H9 (cell line): ENCODE data around the gene NSUN2. TPM values are rescaled to one million over a fixed set of nuclear protein-coding genes. Genes with fewer than 3 reads are reported as not detected.

ENCODE experiments used
- DNase-seq: peaks from one replicate; pipeline ENCODE4 v3.0.0-alpha.2; 2017
- H2AFZ ChIP-seq: one replicate; pipeline ENCODE4 v1.6.1; 2013; ENCODE audit warnings: mild to moderate bottlenecking, low read length, control low read depth, moderate library complexity
- H2AK5ac ChIP-seq: 2 replicates; pipeline ENCODE4 v1.6.1; 2013; ENCODE audit warnings: low read length, control low read depth, mixed read lengths; ENCODE audit not compliant: insufficient read length
- H2BK120ac ChIP-seq: one replicate; pipeline ENCODE4 v1.6.1; 2013; ENCODE audit warnings: low read depth, mild to moderate bottlenecking, low read length, control low read depth, inconsistent platforms; ENCODE audit not compliant: poor library complexity, severe bottlenecking
- H2BK12ac ChIP-seq: 2 replicates; pipeline ENCODE4 v1.6.1; 2013; ENCODE audit warnings: low read length, control low read depth, mixed read lengths, low read depth; ENCODE audit not compliant: insufficient read length
- H2BK15ac ChIP-seq: 2 replicates; pipeline ENCODE4 v1.6.1; 2013; ENCODE audit warnings: low read depth, low read length, control low read depth
- H2BK20ac ChIP-seq: one replicate; pipeline ENCODE4 v1.6.1; 2013; ENCODE audit warnings: low read depth, mild to moderate bottlenecking, low read length, control low read depth, inconsistent platforms; ENCODE audit not compliant: poor library complexity, severe bottlenecking
- H2BK5ac ChIP-seq: 2 replicates; pipeline ENCODE4 v1.6.1; 2013; ENCODE audit warnings: low read length, control low read depth, mixed read lengths; ENCODE audit not compliant: insufficient read length
- H3K14ac ChIP-seq: 2 replicates; pipeline ENCODE4 v1.6.1; 2013; ENCODE audit warnings: low read length, control low read depth; ENCODE audit not compliant: insufficient read depth
- H3K18ac ChIP-seq: 2 replicates; pipeline ENCODE4 v1.6.1; 2013; ENCODE audit warnings: low read depth, mild to moderate bottlenecking, mixed read lengths, low read length, control low read depth; ENCODE audit not compliant: insufficient read length
- H3K23ac ChIP-seq: 2 replicates; pipeline ENCODE4 v1.6.1; 2013; ENCODE audit warnings: low read length, control low read depth, mixed read lengths, low read depth; ENCODE audit not compliant: insufficient read length
- H3K23me2 ChIP-seq: 2 replicates; pipeline ENCODE4 v1.6.1; 2013; ENCODE audit warnings: low read depth, mild to moderate bottlenecking, mixed read lengths, low read length, control low read depth; ENCODE audit not compliant: insufficient read length, poor library complexity, severe bottlenecking
- H3K27ac ChIP-seq: 2 replicates; pipeline ENCODE4 v1.5.1; 2013; ENCODE audit warnings: low read length, control low read depth, mixed read lengths, low read depth; ENCODE audit not compliant: insufficient read length
- H3K27me3 ChIP-seq: 2 replicates; pipeline ENCODE4 v1.6.1; 2013; ENCODE audit warnings: low read length, control low read depth, inconsistent platforms; ENCODE audit not compliant: insufficient read depth
- H3K4ac ChIP-seq: 2 replicates; pipeline ENCODE4 v1.6.1; 2013; ENCODE audit warnings: low read depth, mild to moderate bottlenecking, control low read depth, inconsistent platforms, low read length, moderate library complexity
- H3K4me1 ChIP-seq: 2 replicates; pipeline ENCODE4 v1.6.1; 2013; ENCODE audit warnings: low read length, control low read depth, inconsistent platforms; ENCODE audit not compliant: insufficient read depth
- H3K4me2 ChIP-seq: 2 replicates; pipeline ENCODE4 v1.6.1; 2013; ENCODE audit warnings: low read length, control low read depth, mixed read lengths; ENCODE audit not compliant: insufficient read length, insufficient read depth
- H3K56ac ChIP-seq: 2 replicates; pipeline ENCODE4 v1.6.1; 2013; ENCODE audit warnings: low read depth, mild to moderate bottlenecking, mixed read lengths, low read length, control low read depth; ENCODE audit not compliant: insufficient read length
- H3K79me1 ChIP-seq: 2 replicates; pipeline ENCODE4 v1.6.1; 2013; ENCODE audit warnings: low read depth, mild to moderate bottlenecking, moderate library complexity, low read length, control low read depth, inconsistent platforms; ENCODE audit not compliant: insufficient read depth, poor library complexity, severe bottlenecking
- H3K79me2 ChIP-seq: 2 replicates; pipeline ENCODE4 v1.6.1; 2013; ENCODE audit warnings: low read length, control low read depth, inconsistent platforms; ENCODE audit not compliant: insufficient read depth
- H3K9ac ChIP-seq: 2 replicates; pipeline ENCODE4 v1.6.1; 2013; ENCODE audit warnings: low read length, control low read depth, mixed read lengths; ENCODE audit not compliant: insufficient read length; ENCODE audit errors: extremely low read depth
- H3K9me3 ChIP-seq: one replicate; pipeline ENCODE4 v1.6.1; 2013; ENCODE audit warnings: low read depth, low read length, inconsistent platforms; ENCODE audit not compliant: control insufficient read depth
- H3T11ph ChIP-seq: one replicate; pipeline ENCODE4 v1.6.1; 2013; ENCODE audit warnings: mild to moderate bottlenecking, low read length, control low read depth, inconsistent platforms
- H4K20me1 ChIP-seq: one replicate; pipeline ENCODE4 v1.6.1; 2013; ENCODE audit not compliant: control insufficient read depth, insufficient read length, insufficient read depth
- H4K5ac ChIP-seq: 2 replicates; pipeline ENCODE4 v1.6.1; 2013; ENCODE audit warnings: low read depth, mild to moderate bottlenecking, mixed read lengths, low read length, control low read depth; ENCODE audit not compliant: insufficient read length
- H4K8ac ChIP-seq: replicated peaks from 2 replicates; pipeline ENCODE4 v1.6.1; 2013; ENCODE audit warnings: low read length, control low read depth, mixed read lengths, low read depth; ENCODE audit not compliant: insufficient read length
- H4K91ac ChIP-seq: 2 replicates; pipeline ENCODE4 v1.6.1; 2013; ENCODE audit warnings: low read depth, mild to moderate bottlenecking, moderate library complexity, mixed read lengths, low read length, control low read depth; ENCODE audit not compliant: insufficient read length
- H3K27ac Mint-ChIP-seq, 3 experiments: 2 replicates in 2 of 3; 3 replicates in 1 of 3; pipeline ENCODE4 v1.8.0; 2020 to 2021; ENCODE audit warnings: mixed read lengths in 3 of 3, mild to moderate bottlenecking in 1 of 3, moderate library complexity in 1 of 3
- H3K27me3 Mint-ChIP-seq: 2 replicates; pipeline ENCODE4 v1.8.0; 2021; ENCODE audit warnings: low read depth, mild to moderate bottlenecking, moderate library complexity, mixed read lengths
- H3K36me3 Mint-ChIP-seq, 3 experiments: 2 replicates in 2 of 3; 3 replicates in 1 of 3; pipeline ENCODE4 v1.8.0; 2020 to 2021; ENCODE audit warnings: low read depth in 3 of 3, mixed read lengths in 3 of 3; ENCODE audit not compliant: insufficient read depth in 1 of 3
- H3K4me1 Mint-ChIP-seq, 2 experiments: 2 replicates each; pipeline ENCODE4 v1.8.0; 2020; ENCODE audit warnings: mixed read lengths in 2 of 2
- H3K4me3 Mint-ChIP-seq, 2 experiments: 2 replicates in 1 of 2; 3 replicates in 1 of 2; pipeline ENCODE4 v1.8.0; 2020 to 2021; ENCODE audit warnings: mild to moderate bottlenecking in 2 of 2, mixed read lengths in 2 of 2, moderate library complexity in 1 of 2
- H3K9me3 Mint-ChIP-seq, 2 experiments: 2 replicates in 1 of 2; 3 replicates in 1 of 2; pipeline ENCODE4 v1.8.0; 2020; ENCODE audit warnings: mild to moderate bottlenecking in 2 of 2, mixed read lengths in 2 of 2, moderate library complexity in 1 of 2
- CTCF ChIP-seq: fragments of 200-600 bp; sonication (generic); conservative IDR thresholded peaks from 3 replicates; pipeline ENCODE4 v1.8.0; 2021; ENCODE audit warnings: antibody characterized with exemption, mild to moderate bottlenecking
- WGBS: extraction: QIAGEN DNeasy Blood & Tissue Kit; methylation state at CpG from one replicate; pipeline ENCODE4 v1.1.7; 2013; ENCODE audit warnings: missing lambda C conversion rate, low lambda C conversion rate, mixed read lengths; ENCODE audit not compliant: insufficient read length; ENCODE audit errors: extremely low coverage; 5-methylcytosine and 5-hydroxymethylcytosine counted together
- total RNA-seq: library from RNA; stranded (reverse); gene quantifications from 2 replicates; pipeline ENCODE4 v1.2.1, GENCODE V29; 2021

The NSUN2 gene
- total RNA-seq, 1 experiment from 2014 or later, result 115 TPM

GRCh38 chr5:6681682-6682081, 48.8 kb upstream of the NSUN2 start:
- WGBS, result no CpG with 5 or more reads among the region's 2 CpGs
- Histone ChIP-seq H3K27me3 (no peaks in the 10 kb centered on the region; the same call in 1 of the 2 replicates), H4K91ac (no peak overlapping the region), H3K23ac (no peak overlapping the region), H3K9ac (no peak overlapping the region), H3K14ac (no peak overlapping the region), H2BK15ac (no peak overlapping the region), H3K27ac (no peak overlapping the region), H2AK5ac (no peak overlapping the region), H2BK20ac (no peak overlapping the region), H3K23me2 (no peaks in the 10 kb centered on the region), H3K9me3 (no peaks in the 10 kb centered on the region), H4K20me1 (no peaks in the 10 kb centered on the region), H3K4me2 (no peak overlapping the region), H3K56ac (no peak overlapping the region), H4K5ac (no peak overlapping the region), H3K79me2 (no peaks in the 10 kb centered on the region), H4K8ac (no peak overlapping the region), H2AFZ (no peak overlapping the region), H3K4me1 (no peaks in the 10 kb centered on the region), H2BK12ac (no peak overlapping the region), H3T11ph (no peak overlapping the region), H2BK5ac (no peak overlapping the region), H2BK120ac (no peak overlapping the region), H3K18ac (no peak overlapping the region), H3K4ac (no peak overlapping the region), H3K79me1 (no peaks in the 10 kb centered on the region)
- no peak for DNase-seq
- Mint-ChIP-seq H3K4me1 (peaks cover 2% of the 10 kb centered on the region in 2 experiments; a peak in 3 of 4 replicates), H3K9me3 (peaks cover under 1 to 1% of the 10 kb centered on the region in 2 experiments; a peak in 3 of 5 replicates), H3K4me3 (no peak overlapping the region), H3K36me3 (peaks cover 0 to 5% (median 0%) of the 10 kb centered on the region in 3 experiments; a peak in 3 of 7 replicates), H3K27ac (no peak overlapping the region), H3K27me3 (peaks cover 43% of the 10 kb centered on the region)
- no peak for TF ChIP-seq CTCF
